ENCODE data around the gene EHD3. TPM values are rescaled to one million over a fixed set of nuclear protein-coding genes. Genes with fewer than 3 reads are reported as not detected.
"Not testable (repeated sequence)": the region's sequence is repeated elsewhere in the genome, so short reads cannot be mapped to it uniquely, and the experiment has no call there.

Gene EHD3
- total RNA-seq, 1 donor from 2014 or later, result 22.5 TPM

GRCh38 chr2:31282634-31283033 is 48.7 kb downstream of the EHD3 start:
- no peak for DNase-seq (ENCODE audit: low spot score in 2 of 2)

GRCh38 chr2:31283193-31283919 is 49.4 kb downstream of the EHD3 start:
- intact Hi-C loops (cut with DNase I); H3K9me3 ChIP-seq; H3K27me3 ChIP-seq; H3K4me3 ChIP-seq; H3K36me3 ChIP-seq; H3K27ac ChIP-seq: not testable (repeated sequence)
- DNase-seq (ENCODE audit: low spot score in 2 of 2), result peak in 1 of 2 donors; percentile 25
- peaks cover 0 to 20% of the 10 kb centered on the region in 2 donors for H3K4me1 ChIP-seq

More at GRCh38 chr2:31282634-31283033, 48.7 kb downstream of the EHD3 start:
- no peak overlapping the region for H3K27ac ChIP-seq
- no peak for TF ChIP-seq CTCF (IDR thresholded peaks at IDR 0.05)
- H3K4me1 ChIP-seq, result peaks cover 0 to 18% of the 10 kb centered on the region in 2 donors
- no peaks in the 10 kb centered on the region for H3K9me3 ChIP-seq
- no peaks in the 10 kb centered on the region for H3K36me3 ChIP-seq
- intact Hi-C loops (cut with DNase I), result no loop called here
- H3K27me3 ChIP-seq, result no peaks in the 10 kb centered on the region
- H3K4me3 ChIP-seq, result no peak overlapping the region

DNA sequence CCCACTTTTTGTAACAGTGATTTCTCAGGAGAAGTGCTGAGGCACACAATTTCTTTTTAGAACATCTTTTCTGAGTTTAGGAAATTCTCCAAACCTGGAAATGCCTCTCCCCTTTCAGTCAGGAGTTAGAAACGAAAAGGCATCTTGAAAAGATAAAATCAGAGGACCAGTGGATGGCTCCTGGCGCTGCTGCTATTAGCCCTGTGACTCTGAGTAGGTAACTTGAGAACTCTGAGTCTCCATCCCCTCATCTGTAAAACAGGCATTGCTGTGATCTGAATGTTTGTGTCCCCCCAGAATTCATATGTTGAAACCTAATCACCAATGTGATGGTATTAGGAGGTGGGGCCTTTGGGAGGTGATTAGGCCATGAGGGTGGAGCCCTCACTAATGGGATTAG is 50.2 kb downstream of the EHD3 start:
- Histone ChIP-seq H3K27ac (no peak overlapping the region), H3K36me3 (no peaks in the 10 kb centered on the region), H3K9me3 (no peaks in the 10 kb centered on the region), H3K4me1 (peaks cover 0 to 20% of the 10 kb centered on the region in 2 donors), H3K4me3 (no peak overlapping the region), H3K27me3 (no peaks in the 10 kb centered on the region)
- no peak for TF ChIP-seq CTCF (IDR thresholded peaks at IDR 0.05)
- intact Hi-C loops (cut with DNase I), result no loop called here
- peak in 1 of 2 donors; percentile 33 for DNase-seq (ENCODE audit: low spot score in 2 of 2)

DNA sequence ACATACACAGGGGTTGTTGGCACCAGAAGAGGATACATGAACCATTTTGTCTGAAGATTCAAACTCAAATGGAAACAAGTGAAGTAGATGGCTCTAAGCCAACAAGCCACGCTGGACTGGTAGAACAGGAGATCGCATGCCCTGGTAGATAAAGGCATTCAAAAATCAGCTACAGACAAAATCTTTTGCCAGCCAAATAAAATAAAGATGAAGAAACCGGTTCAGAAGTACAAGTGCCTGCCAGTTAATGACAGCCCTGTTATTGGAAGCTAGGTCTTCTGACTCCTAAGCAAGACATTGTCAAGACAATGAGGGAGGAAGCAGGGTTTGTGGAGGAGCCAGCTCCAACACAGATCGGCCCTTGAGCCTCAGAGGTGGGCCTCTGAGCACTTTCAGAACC is 52.3 kb downstream of the EHD3 start:
- no peaks in the 10 kb centered on the region for H3K36me3 ChIP-seq
- peaks cover 0 to 20% of the 10 kb centered on the region in 2 donors for H3K4me1 ChIP-seq
- intact Hi-C loops (cut with DNase I), result no loop called here
- TF ChIP-seq CTCF (IDR thresholded peaks at IDR 0.05), result no peak
- peak in 1 of 2 donors; percentile 61 for DNase-seq (ENCODE audit: low spot score in 2 of 2)
- H3K9me3 ChIP-seq, result no peaks in the 10 kb centered on the region
- H3K4me3 ChIP-seq, result no peak overlapping the region
- H3K27ac ChIP-seq, result no peak overlapping the region
- H3K27me3 ChIP-seq, result no peaks in the 10 kb centered on the region

- TF ChIP-seq CTCF (IDR thresholded peaks at IDR 0.05), result no peak
- peak in 1 of 2 donors; percentile 9 for DNase-seq (ENCODE audit: low spot score in 2 of 2)
- intact Hi-C loops (cut with DNase I), result no loop called here
- H3K4me3 ChIP-seq, result no peak overlapping the region
- no peak overlapping the region for H3K27ac ChIP-seq
- H3K27me3 ChIP-seq, result no peaks in the 10 kb centered on the region
- H3K36me3 ChIP-seq, result no peaks in the 10 kb centered on the region
- H3K9me3 ChIP-seq, result no peaks in the 10 kb centered on the region
- H3K4me1 ChIP-seq, result peaks cover 0 to 20% of the 10 kb centered on the region in 2 donors
These were observed 53.1 kb downstream of the EHD3 start for GRCh38 chr2:31286961-31287550.

GRCh38 chr2:31287654-31288053 is 53.7 kb downstream of the EHD3 start:
- Histone ChIP-seq H3K36me3 (no peaks in the 10 kb centered on the region), H3K27me3 (no peaks in the 10 kb centered on the region), H3K4me3 (no peak overlapping the region), H3K27ac (no peak overlapping the region), H3K9me3 (no peaks in the 10 kb centered on the region), H3K4me1 (peaks cover 0 to 17% of the 10 kb centered on the region in 2 donors)
- DNase-seq (ENCODE audit: low spot score in 2 of 2), result peak in 1 of 2 donors; percentile 28
- no peak for TF ChIP-seq CTCF (IDR thresholded peaks at IDR 0.05)
- intact Hi-C loops (cut with DNase I), result no loop called here

Measured in ascending aorta (tissue), 2 donors.